GM18520 (cell line): ENCODE measurements around the gene P2RX3.
"Not testable (repeated sequence)": the region's sequence is repeated elsewhere in the genome, so short reads cannot be mapped to it uniquely, and the experiment has no call there.

Experiments
- ATAC-seq: cut with Tn5 transposase; IDR thresholded peaks from one replicate; pipeline ENCODE4 v1.9.1; 2021; ENCODE audit not compliant: unreplicated experiment

The P2RX3 gene

GRCh38 chr11:57348052-57348451, 9.9 kb downstream of the P2RX3 start:
- ATAC-seq: no peak

- no peak for ATAC-seq
Measured at GRCh38 chr11:57348636-57349313, 10.6 kb downstream of the P2RX3 start.

DNA sequence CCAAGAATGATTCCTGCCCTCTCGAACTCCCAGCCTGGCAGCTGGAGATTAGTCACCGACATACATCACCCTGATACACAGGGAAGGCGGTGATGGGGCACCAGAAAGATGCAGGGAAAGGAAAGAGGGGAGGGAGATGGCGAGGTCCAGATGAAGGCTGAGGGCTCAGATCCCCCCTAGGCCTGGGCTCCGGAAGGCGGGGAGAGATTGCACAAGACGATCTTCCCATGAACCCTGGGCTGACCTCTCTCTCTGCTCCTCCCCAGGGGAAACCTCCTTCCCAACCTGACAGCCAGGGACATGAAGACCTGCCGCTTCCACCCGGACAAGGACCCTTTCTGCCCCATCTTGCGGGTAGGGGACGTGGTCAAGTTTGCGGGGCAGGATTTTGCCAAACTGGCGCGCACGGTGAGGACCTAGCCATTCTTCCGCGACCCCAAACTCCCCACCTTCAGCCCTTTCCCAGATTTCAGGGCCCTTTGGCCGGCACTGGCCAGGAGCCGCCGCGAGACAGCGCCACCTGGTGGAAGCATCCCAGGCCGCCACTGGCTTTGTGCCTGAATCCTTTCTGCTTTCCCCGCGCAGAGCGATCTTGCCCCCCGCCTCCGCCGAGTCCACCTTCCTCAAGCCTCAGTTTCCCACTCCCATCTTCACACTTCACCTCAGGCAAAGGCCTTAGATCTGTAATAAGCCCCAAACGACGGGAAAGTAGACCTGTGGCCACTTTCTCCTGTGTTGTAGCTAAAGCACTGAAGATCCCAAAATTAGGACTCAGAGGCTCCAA, 11.5 kb downstream of the P2RX3 start:
- ATAC-seq: no peak

DNA sequence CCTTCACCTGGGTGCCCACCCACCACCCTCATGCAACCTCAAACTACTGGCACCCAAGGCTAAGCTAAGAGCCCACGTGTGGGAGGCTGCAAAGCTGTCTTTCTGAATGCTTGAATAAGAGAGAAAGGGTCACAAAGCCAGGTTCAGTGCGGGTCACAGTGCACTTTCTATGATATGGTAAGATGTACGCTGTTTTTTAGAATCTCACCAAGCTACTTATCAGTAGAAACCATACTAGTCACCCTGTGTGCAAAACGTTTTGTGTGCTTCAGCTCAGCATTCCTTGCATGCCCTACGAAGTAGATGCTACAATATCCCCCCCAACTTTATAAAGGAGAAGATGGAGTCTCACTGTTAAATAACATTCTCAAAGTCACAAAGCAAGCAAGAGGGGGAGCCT, 14.9 kb downstream of the P2RX3 start:
- ATAC-seq: no peak

DNA sequence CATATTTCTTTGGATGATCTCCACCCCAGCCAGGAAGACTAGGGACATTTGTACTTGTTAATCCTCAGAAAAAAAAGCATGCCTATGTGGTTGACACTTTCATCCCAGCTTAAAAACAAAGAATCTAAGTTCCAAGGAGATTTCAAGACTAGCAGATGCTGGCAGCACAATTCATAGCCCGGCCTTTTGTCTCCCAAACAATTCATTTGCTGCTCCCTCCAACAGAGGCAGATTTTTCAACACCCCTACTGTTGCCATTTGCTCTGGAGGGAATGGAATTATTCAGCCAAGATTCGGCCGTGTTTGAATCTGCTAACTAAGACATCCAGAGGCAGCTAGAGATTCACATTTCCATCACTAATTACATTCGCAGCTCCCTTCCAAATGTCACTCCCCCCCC, 15.3 kb downstream of the P2RX3 start:
- no peak for ATAC-seq

GRCh38 chr11:57353852-57354251, 15.7 kb downstream of the P2RX3 start:
- no peak for ATAC-seq

DNA sequence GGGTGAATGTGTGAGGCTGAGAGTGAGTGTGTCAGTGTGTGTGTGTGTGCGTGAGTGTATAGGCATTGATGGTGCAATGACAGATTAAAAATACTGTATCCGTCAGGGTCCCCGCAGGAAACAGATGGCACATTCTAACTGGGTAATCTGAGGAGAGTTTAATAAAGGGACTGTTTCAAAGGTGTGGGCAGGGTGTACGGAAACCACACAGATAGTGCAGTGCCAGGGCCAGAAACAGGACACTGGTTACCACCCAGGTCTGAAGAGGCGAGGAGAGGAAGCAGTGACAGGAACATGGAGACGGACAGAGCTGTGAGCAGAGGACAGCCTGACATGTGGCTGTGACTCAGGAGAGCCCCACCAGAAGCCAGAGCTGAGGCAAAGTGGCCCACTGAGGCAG, 16.5 kb downstream of the P2RX3 start:
- no peak for ATAC-seq

GRCh38 chr11:57356268-57356667, 18.1 kb downstream of the P2RX3 start:
- no peak for ATAC-seq

DNA sequence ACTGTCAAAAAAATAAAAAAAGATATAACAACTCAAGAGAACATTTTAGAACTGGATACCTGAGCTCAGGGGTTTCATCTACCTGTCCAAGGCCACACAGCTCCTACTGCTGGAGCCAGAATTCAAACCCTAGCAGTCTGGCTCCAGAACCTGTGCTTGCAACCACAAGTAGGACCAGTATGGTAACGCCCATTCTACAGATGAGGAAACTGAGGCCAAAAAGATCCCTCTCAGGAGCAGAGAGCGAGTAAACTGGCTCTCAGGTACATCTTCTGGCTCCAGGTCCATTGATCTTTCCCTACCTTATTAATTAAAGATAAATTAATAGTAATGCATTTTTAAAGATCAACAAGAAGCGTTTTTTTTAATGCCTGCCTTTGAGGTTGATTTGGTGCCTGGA, 19.2 kb downstream of the P2RX3 start:
- no peak for ATAC-seq

- no peak for ATAC-seq
Measured at GRCh38 chr11:57357856-57358255, 19.7 kb downstream of the P2RX3 start.

DNA sequence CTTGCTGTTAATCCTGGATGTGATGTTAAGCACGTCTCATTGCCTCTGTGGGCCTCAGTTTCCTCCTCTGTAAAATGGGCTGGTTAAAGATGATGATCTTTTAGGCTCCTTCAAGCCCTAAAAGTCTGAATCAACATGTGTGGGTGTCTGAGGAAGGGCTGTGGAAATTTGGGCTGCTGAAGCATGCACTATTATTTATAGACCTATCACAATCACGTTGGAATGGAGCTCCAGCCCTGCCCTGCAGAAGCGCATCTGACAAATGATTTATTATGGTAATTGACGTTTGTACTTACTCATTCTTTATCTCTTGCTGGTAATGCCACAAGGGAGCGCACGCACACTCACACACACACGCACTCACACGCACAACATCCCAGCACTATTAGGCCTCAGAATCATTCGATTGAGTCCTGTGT, 20.4 kb downstream of the P2RX3 start:
- no peak for ATAC-seq

DNA sequence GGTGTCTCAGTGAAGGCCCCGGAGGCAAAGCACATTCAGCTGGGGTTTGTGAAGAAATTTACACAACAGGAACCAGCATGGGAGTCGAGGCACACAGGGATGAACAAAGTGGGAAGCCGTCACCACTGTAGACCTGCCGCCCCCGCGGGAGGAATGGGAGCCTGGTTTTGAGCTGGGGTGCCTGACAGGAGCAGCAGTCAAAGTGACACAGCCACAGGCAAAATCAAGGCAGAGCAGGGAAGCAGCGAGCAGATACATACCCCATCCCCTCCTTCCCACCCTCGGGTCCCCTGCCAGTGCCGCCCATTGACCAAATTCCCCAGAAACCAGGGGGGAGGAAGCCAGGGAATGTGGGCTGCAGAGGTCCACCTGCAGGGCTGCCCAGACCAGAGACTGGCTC, 20.8 kb downstream of the P2RX3 start:
- no peak for ATAC-seq

GRCh38 chr11:57359396-57359795, 21.2 kb downstream of the P2RX3 start:
- ATAC-seq: no peak

- no peak for ATAC-seq
Measured at GRCh38 chr11:57359896-57360690, 21.9 kb downstream of the P2RX3 start.

DNA sequence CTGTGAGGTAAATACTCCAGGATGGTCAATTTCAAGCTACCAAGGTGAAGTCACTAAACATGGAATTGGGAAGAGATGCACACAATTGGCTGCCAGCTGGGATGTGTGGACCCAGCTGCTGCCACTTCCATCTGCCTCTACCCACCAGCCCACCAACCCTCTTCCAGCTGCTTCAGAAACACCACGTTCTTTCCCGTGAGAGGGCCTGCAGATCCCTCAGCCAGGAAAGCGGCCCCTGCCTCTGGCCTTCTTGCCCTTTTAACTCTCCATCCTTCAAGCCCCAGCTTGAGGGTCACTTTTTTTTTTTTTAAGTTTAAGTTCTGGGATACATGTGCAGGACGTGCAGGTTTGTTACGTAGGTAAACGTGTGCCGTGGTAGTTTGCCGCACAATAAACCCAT, 22.8 kb downstream of the P2RX3 start:
- no peak for ATAC-seq

DNA sequence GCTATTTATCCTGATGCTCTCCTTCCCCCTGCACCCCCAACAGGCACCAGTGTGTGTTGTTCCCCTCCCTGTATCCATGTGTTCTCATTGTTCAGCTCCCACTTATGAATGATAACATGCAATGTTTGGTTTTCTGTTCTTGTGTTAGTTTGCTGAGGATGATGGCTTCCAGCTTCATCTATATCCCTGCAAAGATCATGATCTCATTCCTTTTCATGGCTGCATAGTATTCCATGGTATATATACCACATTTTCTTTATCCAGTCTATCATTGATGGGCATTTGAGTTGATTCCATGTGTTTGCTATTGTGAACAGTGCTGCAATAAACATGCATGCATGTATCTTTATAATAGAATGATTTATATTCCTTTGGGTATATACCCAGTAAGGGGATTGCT, 23.3 kb downstream of the P2RX3 start:
- not testable (repeated sequence) for ATAC-seq

- ATAC-seq: no peak
Measured at GRCh38 chr11:57361926-57362325, 23.8 kb downstream of the P2RX3 start.

DNA sequence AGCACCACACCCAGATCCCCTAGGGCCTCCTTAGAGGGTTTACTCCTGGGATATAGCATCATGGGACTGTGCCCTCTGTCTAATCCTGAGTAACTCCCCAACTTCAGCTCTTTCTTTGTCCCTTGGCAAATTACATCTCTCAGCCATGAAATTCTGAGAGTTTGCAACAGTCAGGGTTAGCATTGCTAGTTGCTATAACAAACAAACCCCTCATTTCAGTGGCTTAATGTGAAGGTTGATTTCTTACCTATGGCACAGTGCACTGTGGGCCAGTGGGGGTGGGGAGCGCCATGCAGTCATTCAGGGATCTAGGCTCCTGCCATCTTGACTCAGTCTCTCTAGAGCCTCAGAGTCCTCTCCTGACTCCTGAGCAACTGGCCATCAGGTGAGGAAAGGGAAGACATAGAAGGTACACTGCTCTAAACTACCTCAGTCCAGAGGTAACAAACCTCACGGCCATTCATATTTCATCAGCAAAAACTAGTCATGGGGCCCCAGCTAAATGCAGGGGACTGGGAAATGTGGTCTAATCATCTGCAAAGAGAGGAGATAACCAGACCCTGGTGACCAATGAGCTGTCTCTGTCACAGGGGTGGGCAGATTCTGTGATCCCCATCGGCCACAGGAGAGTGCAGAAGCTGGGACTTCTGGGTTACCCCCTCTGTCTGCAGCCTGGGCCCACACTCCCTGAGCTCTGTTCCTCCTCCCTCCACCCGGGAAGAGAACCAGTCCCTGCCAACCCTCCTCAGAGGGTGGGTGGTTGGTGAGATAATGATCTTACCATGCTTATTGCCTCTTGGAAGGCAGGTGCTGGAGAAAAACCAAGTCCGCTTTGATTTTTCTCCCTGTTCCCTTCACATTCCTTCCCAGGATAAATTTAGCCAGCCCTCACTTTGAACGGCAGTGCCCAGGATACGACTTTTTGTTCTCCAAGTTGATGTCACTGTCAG, 25.3 kb downstream of the P2RX3 start:
- ATAC-seq: no peak

- ATAC-seq: no peak
Measured at GRCh38 chr11:57364851-57365660, 26.9 kb downstream of the P2RX3 start.
